NCI-H146 treated with DMSO at 0.1 percent for 48 hours (cell line): ENCODE results near the gene TRMU.

Experiments
- DNase-seq: peaks from one replicate; lab custom pipeline; 2025; ENCODE audit not compliant: unreplicated experiment; lab: John Stamatoyannopoulos, UW

TRMU gene

GRCh38 chr22:46336119-46337078 is 885 bp downstream of the TRMU start:
- DNase-seq = no peak

- no peak for DNase-seq
These were observed 2.4 kb downstream of the TRMU start for GRCh38 chr22:46337870-46338269.

DNA sequence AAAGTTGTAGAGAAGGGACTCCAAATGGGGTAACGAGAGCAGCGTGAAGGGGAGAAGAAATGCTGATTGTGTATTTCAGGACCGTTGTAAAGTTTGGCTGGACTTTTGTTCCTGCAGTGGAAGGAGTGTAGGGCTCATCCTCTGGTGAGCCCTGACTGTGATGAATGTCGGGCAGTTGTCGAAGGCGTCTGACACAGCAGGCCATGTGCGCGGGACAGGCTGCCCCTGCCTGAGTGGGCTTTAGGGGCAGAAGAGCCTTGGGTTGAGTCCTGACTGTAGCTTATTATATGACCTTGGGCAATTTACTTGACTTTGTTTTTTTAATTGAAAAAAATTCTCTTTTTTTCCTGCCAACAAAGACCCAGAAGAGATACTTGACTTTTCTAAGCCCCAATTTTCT is 3.1 kb downstream of the TRMU start:
- no peak for DNase-seq

GRCh38 chr22:46339956-46340355 is 4.4 kb downstream of the TRMU start:
- no peak for DNase-seq

GRCh38 chr22:46340676-46341075 is 5.2 kb downstream of the TRMU start:
- no peak for DNase-seq

DNA sequence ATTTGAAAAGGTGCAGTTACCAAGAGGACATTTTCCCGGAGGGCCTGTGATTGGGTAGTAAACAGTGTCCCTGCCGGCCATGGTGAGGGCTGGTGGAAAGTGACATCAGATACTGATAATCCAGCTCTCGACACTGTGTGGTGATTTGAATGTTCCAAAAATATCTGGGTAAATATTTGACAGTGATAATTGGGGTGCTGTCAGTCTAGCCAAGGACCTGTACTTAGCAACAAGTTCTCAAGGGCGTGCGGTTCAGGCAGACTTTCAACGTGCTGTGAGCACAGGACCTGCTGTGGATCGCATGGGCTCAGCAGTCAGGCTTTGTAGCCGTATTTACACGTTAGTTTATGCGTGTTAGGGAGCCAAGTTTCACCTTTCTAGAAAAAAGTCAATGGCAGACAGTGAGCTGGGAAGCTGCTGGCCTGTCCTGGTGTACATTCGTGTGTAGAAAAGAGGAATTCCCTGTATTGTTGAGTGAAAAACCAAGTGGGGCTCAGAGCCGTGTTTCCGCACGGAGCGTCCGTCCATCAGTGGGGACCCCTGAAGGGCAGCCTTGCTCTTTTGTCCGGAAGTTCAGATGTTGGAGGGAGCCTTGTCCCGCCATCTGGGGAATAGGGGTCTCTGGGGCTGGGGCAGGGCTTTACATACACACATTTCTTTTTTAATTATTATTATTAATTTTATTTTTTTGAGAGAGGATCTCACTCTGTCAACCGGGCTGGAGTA is 11.3 kb downstream of the TRMU start:
- no peak for DNase-seq

- no peak for DNase-seq
These were observed 12.1 kb downstream of the TRMU start for GRCh38 chr22:46347646-46348045.

DNA sequence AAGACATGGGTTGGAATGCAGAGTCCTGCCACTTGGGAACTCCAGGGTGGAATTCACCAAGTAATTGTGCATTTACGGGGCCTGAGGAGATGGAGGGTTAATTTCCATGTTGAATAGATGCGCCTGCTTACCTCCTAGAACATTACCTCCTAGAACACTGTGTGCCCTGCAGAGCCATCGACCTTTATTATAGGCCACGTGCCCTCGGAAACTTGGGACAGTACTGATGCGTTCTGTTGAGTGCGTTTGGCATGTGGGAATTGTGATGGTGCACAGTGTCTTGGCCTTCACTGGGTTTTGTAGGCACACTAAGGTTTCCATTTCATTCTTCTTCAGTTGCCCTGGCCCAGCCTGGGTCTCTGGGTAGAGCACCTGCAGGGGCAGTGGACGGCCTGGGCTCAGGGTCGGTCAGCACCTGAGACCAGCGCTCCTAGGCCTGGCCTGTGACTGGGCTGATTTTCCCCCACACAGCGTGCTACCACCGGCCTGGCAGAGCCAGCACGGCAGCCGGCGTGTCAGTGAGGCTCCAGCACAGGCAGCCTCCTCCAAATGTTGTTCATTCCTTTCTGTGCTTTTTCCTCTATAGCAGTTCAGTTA is 12.7 kb downstream of the TRMU start:
- no peak for DNase-seq

DNA sequence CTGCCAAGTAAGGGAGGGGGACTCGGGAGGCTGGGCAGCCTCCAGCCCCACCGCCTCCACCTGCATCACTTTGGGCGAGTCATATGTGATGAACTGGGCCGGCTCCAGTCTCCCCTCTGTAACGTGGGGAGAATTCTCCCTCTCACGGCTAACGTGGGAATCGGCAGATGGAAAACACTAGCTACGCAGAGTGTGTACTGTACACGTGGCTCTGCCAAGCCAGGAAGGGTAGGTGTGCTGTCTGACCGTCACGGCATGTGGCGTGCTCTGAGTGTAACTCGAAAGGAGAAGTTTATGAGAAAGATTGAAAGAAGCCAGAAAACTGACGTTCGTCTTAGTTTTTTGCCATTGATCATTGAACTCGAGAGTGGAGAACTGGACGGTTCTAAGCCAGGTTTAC is 13.7 kb downstream of the TRMU start:
- DNase-seq = no peak

DNA sequence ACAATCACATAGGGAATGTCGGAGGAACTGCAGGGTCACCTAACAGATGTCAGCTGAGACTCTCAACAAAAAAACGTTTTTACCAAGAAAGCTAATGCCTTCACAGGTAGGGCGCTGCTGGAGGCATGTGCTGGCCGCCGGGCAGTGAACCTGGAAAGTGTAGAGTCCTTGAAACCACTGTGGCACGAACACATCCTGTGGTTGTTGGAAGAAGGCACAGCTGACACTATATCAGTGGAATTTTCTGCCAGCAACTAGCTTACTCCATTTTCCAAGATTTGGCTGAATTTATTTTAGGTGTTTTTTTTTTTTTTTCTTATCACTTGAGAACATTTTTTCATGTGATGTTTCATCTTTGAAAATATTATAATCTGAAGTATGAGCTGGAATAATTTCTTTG is 14.2 kb downstream of the TRMU start:
- no peak for DNase-seq

GRCh38 chr22:46350121-46350520 is 14.6 kb downstream of the TRMU start:
- DNase-seq = no peak

DNA sequence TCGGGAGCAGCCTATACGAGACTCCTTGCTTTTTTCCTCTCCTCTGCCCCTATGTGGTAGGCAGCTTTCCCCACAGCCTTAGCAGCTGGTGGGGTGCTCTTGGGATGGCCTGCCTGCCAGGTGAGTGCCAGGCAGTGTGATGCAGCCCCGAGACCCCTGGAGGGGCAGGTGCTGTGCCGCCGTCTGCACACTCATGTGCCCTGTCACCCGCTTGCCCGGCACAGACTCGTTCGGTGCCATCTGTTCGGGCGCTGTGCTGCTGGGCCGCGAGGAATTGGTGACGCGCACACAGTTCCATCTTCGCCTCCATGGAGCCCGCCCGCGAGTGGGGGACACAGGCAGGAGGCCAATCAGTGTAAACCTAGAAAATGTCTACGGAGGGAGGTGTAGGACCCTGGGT is 15.1 kb downstream of the TRMU start:
- DNase-seq = no peak

DNA sequence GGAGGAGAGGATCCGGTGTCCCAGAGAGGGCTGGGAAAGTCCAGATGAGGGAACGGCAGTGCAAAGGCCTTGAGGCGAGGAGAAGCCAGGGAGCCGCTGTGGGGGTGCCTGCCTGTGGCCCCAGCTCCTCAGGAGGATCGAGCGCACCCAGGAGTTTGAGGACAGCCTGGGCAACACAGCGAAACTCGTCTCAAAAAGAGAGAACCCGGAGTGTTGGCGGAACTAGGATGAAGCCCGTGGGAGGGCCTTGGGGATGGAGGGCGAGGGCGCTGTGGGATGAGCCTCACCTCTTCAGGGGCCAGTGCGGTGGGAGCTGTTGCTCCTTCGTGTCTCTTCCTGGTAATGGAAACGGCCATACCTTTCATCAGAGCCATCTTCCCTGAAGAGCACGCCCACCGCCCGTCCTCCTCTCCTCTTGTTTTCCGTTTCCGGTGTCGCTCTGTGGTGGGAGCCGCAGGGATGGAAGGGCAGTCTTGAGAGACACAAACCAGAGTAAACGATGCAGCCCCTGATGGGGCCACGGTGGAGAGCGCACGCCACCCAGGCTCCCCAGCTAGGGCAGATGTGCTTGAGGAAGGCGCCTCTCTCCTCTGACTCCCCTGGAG is 15.7 kb downstream of the TRMU start:
- DNase-seq = no peak

DNA sequence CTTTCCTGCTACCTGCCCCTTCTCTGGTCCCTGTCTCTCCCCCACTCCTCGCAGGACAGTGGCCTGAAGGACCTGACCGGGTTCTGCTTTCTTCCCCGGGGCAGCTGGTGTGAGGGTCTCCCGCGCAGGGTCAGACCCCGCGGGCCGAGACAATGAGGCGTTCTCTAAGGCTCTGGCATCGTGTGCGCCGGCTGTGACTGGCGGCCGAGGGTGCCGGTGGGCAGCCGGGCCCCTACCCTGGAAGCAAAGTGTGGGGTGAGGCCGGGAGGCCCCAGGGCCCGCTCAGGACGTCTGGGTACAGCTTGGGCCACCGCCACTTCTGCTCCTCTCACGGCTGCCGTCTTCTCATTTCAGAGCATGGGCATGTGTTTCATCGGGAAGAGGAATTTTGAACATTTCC is 16.3 kb downstream of the TRMU start:
- no peak for DNase-seq

DNA sequence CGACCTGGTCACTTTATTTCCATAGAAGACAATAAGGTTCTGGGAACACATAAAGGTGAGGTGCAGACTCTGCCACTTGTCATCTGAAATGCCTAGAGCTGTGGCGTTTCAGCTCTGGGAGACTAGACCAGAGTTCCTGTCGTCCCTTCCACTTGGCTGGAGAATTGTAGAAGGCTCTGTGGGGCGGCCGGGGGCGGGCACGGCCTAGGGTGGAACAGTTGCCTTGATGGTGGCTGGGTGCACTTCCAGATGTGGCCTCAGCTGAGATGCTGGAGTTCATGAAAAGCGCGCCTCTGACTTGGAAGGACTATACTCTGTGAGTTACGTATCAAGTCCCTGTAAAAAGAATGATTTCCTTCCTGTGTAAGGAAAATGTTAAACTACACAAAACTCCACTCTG is 16.8 kb downstream of the TRMU start:
- no peak for DNase-seq

- no peak for DNase-seq
These were observed 17.3 kb downstream of the TRMU start for GRCh38 chr22:46352691-46353386.

DNA sequence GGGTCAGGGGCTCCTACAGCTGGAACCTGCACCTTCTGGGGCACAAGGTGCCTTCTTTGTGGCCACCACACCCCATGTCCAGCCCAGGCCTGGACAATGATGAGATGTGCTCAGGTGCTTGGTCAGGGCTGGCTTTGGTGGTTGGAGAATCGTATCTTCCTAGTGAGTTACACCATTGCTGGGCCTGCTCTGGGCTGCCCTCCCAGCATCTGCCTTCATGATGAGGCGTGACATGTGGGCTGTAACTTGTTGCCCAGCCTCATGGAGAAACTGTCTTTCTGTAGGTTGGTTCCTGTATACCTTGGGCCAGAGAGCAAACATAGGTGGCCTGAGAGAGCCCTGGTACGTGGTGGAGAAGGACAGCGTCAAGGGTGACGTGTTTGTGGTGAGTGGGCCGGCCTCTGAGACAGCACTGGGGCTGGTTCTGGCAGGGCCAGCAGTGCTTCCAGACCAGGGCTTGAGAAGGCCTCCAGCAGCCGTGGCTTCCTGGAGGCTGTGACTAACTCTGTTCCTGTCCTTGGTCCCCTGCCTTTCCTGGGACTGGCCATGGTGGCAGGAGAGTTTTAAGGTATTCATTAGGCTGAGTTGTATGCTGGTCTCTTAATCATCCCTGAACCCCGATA is 18.1 kb downstream of the TRMU start:
- DNase-seq = no peak

- DNase-seq = no peak
These were observed 18.9 kb downstream of the TRMU start for GRCh38 chr22:46354176-46354992.

GRCh38 chr22:46354993-46355305 is 19.4 kb downstream of the TRMU start:
- DNase-seq = no peak
